H9 (cell line): ENCODE data around the gene DKK3. TPM values are rescaled to one million over a fixed set of nuclear protein-coding genes. Genes with fewer than 3 reads are reported as not detected.

Experiments
- DNase-seq: peaks from one replicate; pipeline ENCODE4 v3.0.0-alpha.2; 2017
- H2AFZ ChIP-seq: one replicate; pipeline ENCODE4 v1.6.1; 2013; ENCODE audit warnings: mild to moderate bottlenecking, low read length, control low read depth, moderate library complexity
- H2AK5ac ChIP-seq: 2 replicates; pipeline ENCODE4 v1.6.1; 2013; ENCODE audit warnings: low read length, control low read depth, mixed read lengths; ENCODE audit not compliant: insufficient read length
- H2BK120ac ChIP-seq: one replicate; pipeline ENCODE4 v1.6.1; 2013; ENCODE audit warnings: low read depth, mild to moderate bottlenecking, low read length, control low read depth, inconsistent platforms; ENCODE audit not compliant: poor library complexity, severe bottlenecking
- H2BK12ac ChIP-seq: 2 replicates; pipeline ENCODE4 v1.6.1; 2013; ENCODE audit warnings: low read length, control low read depth, mixed read lengths, low read depth; ENCODE audit not compliant: insufficient read length
- H2BK15ac ChIP-seq: 2 replicates; pipeline ENCODE4 v1.6.1; 2013; ENCODE audit warnings: low read depth, low read length, control low read depth
- H2BK20ac ChIP-seq: one replicate; pipeline ENCODE4 v1.6.1; 2013; ENCODE audit warnings: low read depth, mild to moderate bottlenecking, low read length, control low read depth, inconsistent platforms; ENCODE audit not compliant: poor library complexity, severe bottlenecking
- H2BK5ac ChIP-seq: 2 replicates; pipeline ENCODE4 v1.6.1; 2013; ENCODE audit warnings: low read length, control low read depth, mixed read lengths; ENCODE audit not compliant: insufficient read length
- H3K14ac ChIP-seq: 2 replicates; pipeline ENCODE4 v1.6.1; 2013; ENCODE audit warnings: low read length, control low read depth; ENCODE audit not compliant: insufficient read depth
- H3K18ac ChIP-seq: 2 replicates; pipeline ENCODE4 v1.6.1; 2013; ENCODE audit warnings: low read depth, mild to moderate bottlenecking, mixed read lengths, low read length, control low read depth; ENCODE audit not compliant: insufficient read length
- H3K23ac ChIP-seq: 2 replicates; pipeline ENCODE4 v1.6.1; 2013; ENCODE audit warnings: low read length, control low read depth, mixed read lengths, low read depth; ENCODE audit not compliant: insufficient read length
- H3K23me2 ChIP-seq: 2 replicates; pipeline ENCODE4 v1.6.1; 2013; ENCODE audit warnings: low read depth, mild to moderate bottlenecking, mixed read lengths, low read length, control low read depth; ENCODE audit not compliant: insufficient read length, poor library complexity, severe bottlenecking
- H3K27ac ChIP-seq: 2 replicates; pipeline ENCODE4 v1.5.1; 2013; ENCODE audit warnings: low read length, control low read depth, mixed read lengths, low read depth; ENCODE audit not compliant: insufficient read length
- H3K27me3 ChIP-seq: 2 replicates; pipeline ENCODE4 v1.6.1; 2013; ENCODE audit warnings: low read length, control low read depth, inconsistent platforms; ENCODE audit not compliant: insufficient read depth
- H3K4ac ChIP-seq: 2 replicates; pipeline ENCODE4 v1.6.1; 2013; ENCODE audit warnings: low read depth, mild to moderate bottlenecking, control low read depth, inconsistent platforms, low read length, moderate library complexity
- H3K4me1 ChIP-seq: 2 replicates; pipeline ENCODE4 v1.6.1; 2013; ENCODE audit warnings: low read length, control low read depth, inconsistent platforms; ENCODE audit not compliant: insufficient read depth
- H3K4me2 ChIP-seq: 2 replicates; pipeline ENCODE4 v1.6.1; 2013; ENCODE audit warnings: low read length, control low read depth, mixed read lengths; ENCODE audit not compliant: insufficient read length, insufficient read depth
- H3K56ac ChIP-seq: 2 replicates; pipeline ENCODE4 v1.6.1; 2013; ENCODE audit warnings: low read depth, mild to moderate bottlenecking, mixed read lengths, low read length, control low read depth; ENCODE audit not compliant: insufficient read length
- H3K79me1 ChIP-seq: 2 replicates; pipeline ENCODE4 v1.6.1; 2013; ENCODE audit warnings: low read depth, mild to moderate bottlenecking, moderate library complexity, low read length, control low read depth, inconsistent platforms; ENCODE audit not compliant: insufficient read depth, poor library complexity, severe bottlenecking
- H3K79me2 ChIP-seq: 2 replicates; pipeline ENCODE4 v1.6.1; 2013; ENCODE audit warnings: low read length, control low read depth, inconsistent platforms; ENCODE audit not compliant: insufficient read depth
- H3K9ac ChIP-seq: 2 replicates; pipeline ENCODE4 v1.6.1; 2013; ENCODE audit warnings: low read length, control low read depth, mixed read lengths; ENCODE audit not compliant: insufficient read length; ENCODE audit errors: extremely low read depth
- H3K9me3 ChIP-seq: one replicate; pipeline ENCODE4 v1.6.1; 2013; ENCODE audit warnings: low read depth, low read length, inconsistent platforms; ENCODE audit not compliant: control insufficient read depth
- H3T11ph ChIP-seq: one replicate; pipeline ENCODE4 v1.6.1; 2013; ENCODE audit warnings: mild to moderate bottlenecking, low read length, control low read depth, inconsistent platforms
- H4K20me1 ChIP-seq: one replicate; pipeline ENCODE4 v1.6.1; 2013; ENCODE audit not compliant: control insufficient read depth, insufficient read length, insufficient read depth
- H4K5ac ChIP-seq: 2 replicates; pipeline ENCODE4 v1.6.1; 2013; ENCODE audit warnings: low read depth, mild to moderate bottlenecking, mixed read lengths, low read length, control low read depth; ENCODE audit not compliant: insufficient read length
- H4K8ac ChIP-seq: replicated peaks from 2 replicates; pipeline ENCODE4 v1.6.1; 2013; ENCODE audit warnings: low read length, control low read depth, mixed read lengths, low read depth; ENCODE audit not compliant: insufficient read length
- H4K91ac ChIP-seq: 2 replicates; pipeline ENCODE4 v1.6.1; 2013; ENCODE audit warnings: low read depth, mild to moderate bottlenecking, moderate library complexity, mixed read lengths, low read length, control low read depth; ENCODE audit not compliant: insufficient read length
- H3K27ac Mint-ChIP-seq, 3 experiments: 2 replicates in 2 of 3; 3 replicates in 1 of 3; pipeline ENCODE4 v1.8.0; 2020 to 2021; ENCODE audit warnings: mixed read lengths in 3 of 3, mild to moderate bottlenecking in 1 of 3, moderate library complexity in 1 of 3
- H3K27me3 Mint-ChIP-seq: 2 replicates; pipeline ENCODE4 v1.8.0; 2021; ENCODE audit warnings: low read depth, mild to moderate bottlenecking, moderate library complexity, mixed read lengths
- H3K36me3 Mint-ChIP-seq, 3 experiments: 2 replicates in 2 of 3; 3 replicates in 1 of 3; pipeline ENCODE4 v1.8.0; 2020 to 2021; ENCODE audit warnings: low read depth in 3 of 3, mixed read lengths in 3 of 3; ENCODE audit not compliant: insufficient read depth in 1 of 3
- H3K4me1 Mint-ChIP-seq, 2 experiments: 2 replicates each; pipeline ENCODE4 v1.8.0; 2020; ENCODE audit warnings: mixed read lengths in 2 of 2
- H3K4me3 Mint-ChIP-seq, 2 experiments: 2 replicates in 1 of 2; 3 replicates in 1 of 2; pipeline ENCODE4 v1.8.0; 2020 to 2021; ENCODE audit warnings: mild to moderate bottlenecking in 2 of 2, mixed read lengths in 2 of 2, moderate library complexity in 1 of 2
- H3K9me3 Mint-ChIP-seq, 2 experiments: 2 replicates in 1 of 2; 3 replicates in 1 of 2; pipeline ENCODE4 v1.8.0; 2020; ENCODE audit warnings: mild to moderate bottlenecking in 2 of 2, mixed read lengths in 2 of 2, moderate library complexity in 1 of 2
- CTCF ChIP-seq: fragments of 200-600 bp; sonication (generic); conservative IDR thresholded peaks from 3 replicates; pipeline ENCODE4 v1.8.0; 2021; ENCODE audit warnings: antibody characterized with exemption, mild to moderate bottlenecking
- WGBS: extraction: QIAGEN DNeasy Blood & Tissue Kit; methylation state at CpG from one replicate; pipeline ENCODE4 v1.1.7; 2013; ENCODE audit warnings: missing lambda C conversion rate, low lambda C conversion rate, mixed read lengths; ENCODE audit not compliant: insufficient read length; ENCODE audit errors: extremely low coverage; 5-methylcytosine and 5-hydroxymethylcytosine counted together
- total RNA-seq: library from RNA; stranded (reverse); gene quantifications from 2 replicates; pipeline ENCODE4 v1.2.1, GENCODE V29; 2021

Gene DKK3
- total RNA-seq, 1 experiment from 2014 or later = 17.1 TPM

DNA sequence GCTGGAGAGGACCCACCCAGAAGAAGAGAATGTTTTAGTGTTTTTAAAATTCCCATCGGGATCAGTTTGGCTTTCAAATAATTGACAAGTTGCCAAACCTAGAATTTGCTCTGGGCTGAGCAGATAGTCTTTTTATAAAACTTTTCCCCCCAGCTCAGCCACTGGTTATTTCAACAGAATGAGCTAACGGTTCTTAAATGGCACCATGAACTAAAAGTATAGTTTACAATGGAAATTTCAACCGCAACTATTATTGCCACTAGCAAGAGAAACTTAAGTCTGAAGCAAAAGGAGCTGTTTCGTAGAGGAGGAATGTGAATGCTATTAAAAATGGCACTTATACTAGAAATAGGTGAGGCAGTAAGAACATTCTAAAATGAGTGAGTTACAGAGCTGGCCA, 3.4 kb downstream of the DKK3 start:
- Histone ChIP-seq H3K27ac (no peak overlapping the region), H3T11ph (no peak overlapping the region), H3K9me3 (no peaks in the 10 kb centered on the region), H3K14ac (no peak overlapping the region), H2BK5ac (no peak overlapping the region), H2AK5ac (no peak overlapping the region), H3K4ac (no peak overlapping the region), H3K23me2 (peaks cover 11% of the 10 kb centered on the region), H2AFZ (no peak overlapping the region), H4K8ac (no peak overlapping the region), H2BK15ac (no peak overlapping the region), H3K23ac (no peak overlapping the region), H3K9ac (no peak overlapping the region), H2BK12ac (no peak overlapping the region), H4K20me1 (no peaks in the 10 kb centered on the region), H3K18ac (no peak overlapping the region), H3K79me1 (no peaks in the 10 kb centered on the region), H3K4me2 (no peak overlapping the region), H3K56ac (no peak overlapping the region), H3K27me3 (no peaks in the 10 kb centered on the region; the same call in 1 of the 2 replicates), H4K91ac (no peak overlapping the region), H3K4me1 (no peaks in the 10 kb centered on the region; the same call in 1 of the 2 replicates), H2BK20ac (no peak overlapping the region), H3K79me2 (no peaks in the 10 kb centered on the region), H4K5ac (no peak overlapping the region), H2BK120ac (no peak overlapping the region)
- Mint-ChIP-seq H3K36me3 (peaks cover 5 to 23% (median 6%) of the 10 kb centered on the region in 3 experiments; a peak in 6 of 7 replicates), H3K4me1 (peaks cover 15 to 16% of the 10 kb centered on the region in 2 experiments), H3K4me3 (no peak overlapping the region), H3K27me3 (peaks cover 22% of the 10 kb centered on the region), H3K27ac (no peak overlapping the region), H3K9me3 (no peaks in the 10 kb centered on the region)
- TF ChIP-seq CTCF = no peak
- no peak for DNase-seq
- WGBS = no CpG with 5 or more reads among the region's 4 CpGs
